Psoas muscle (tissue), 8 donors: ENCODE data around the gene SEC24D. TPM values are rescaled to one million over a fixed set of nuclear protein-coding genes. Genes with fewer than 3 reads are reported as not detected.
A peak's percentile ranks its signal among the peaks of the same experiment; 100 is the strongest.

Experiments used
- ATAC-seq, 4 donors: fragments of 200-7000 bp; cut with Tn5 transposase; one replicate each; pipeline ENCODE4 v1.9.1; 2020; ENCODE audit warnings: moderate library complexity in 3 of 4, mild to moderate bottlenecking in 2 of 4
- DNase-seq, 2 donors: peaks; one replicate each; pipeline ENCODE4 v3.0.0-alpha.2; 2020
- H3K27ac ChIP-seq: fragments of 200-600 bp; one replicate; pipeline ENCODE4 v1.8.0; 2022
- H3K27me3 ChIP-seq, 3 donors: fragments of 200-600 bp in 1 of 3; one replicate each; pipeline versions ENCODE4 v1.6.1 to v1.8.0; 2013 to 2022; ENCODE audit warnings: low read length in 2 of 3, mild to moderate bottlenecking in 2 of 3, moderate library complexity in 1 of 3; ENCODE audit not compliant: insufficient read depth in 3 of 3
- H3K36me3 ChIP-seq, 2 donors: fragments of 200-600 bp in 1 of 2; one replicate each; pipeline versions ENCODE4 v1.6.1 to v1.8.0; 2013 to 2022; ENCODE audit warnings: low read depth in 1 of 2, mild to moderate bottlenecking in 1 of 2, moderate library complexity in 1 of 2; ENCODE audit not compliant: insufficient read depth in 1 of 2
- H3K4me1 ChIP-seq: fragments of 200-600 bp; one replicate; pipeline ENCODE4 v1.8.0; 2022
- H3K4me3 ChIP-seq: fragments of 200-600 bp; one replicate; pipeline ENCODE4 v1.8.0; 2022; ENCODE audit warnings: mild to moderate bottlenecking
- H3K9me3 ChIP-seq: fragments of 200-600 bp; one replicate; pipeline ENCODE4 v1.8.0; 2022
- CTCF ChIP-seq: fragments of 200-600 bp; IDR thresholded peaks from one replicate; pipeline ENCODE4 v1.8.0; 2022; ENCODE audit warnings: antibody characterized with exemption
- WGBS, 3 donors: extraction: QIAGEN DNeasy Blood & Tissue Kit; methylation state at CpG; one replicate each; pipeline versions ENCODE4 v1.1.6 to v1.1.7; 2013; 5-methylcytosine and 5-hydroxymethylcytosine counted together
- intact Hi-C, 2 donors: fragments of 100-400 bp; cut with DNase I; formaldehyde crosslinking; loops; one replicate each; pipeline versions ENCODE4 v1.11.0 to v1.14.2; 2022
- polyA plus RNA-seq, 3 donors: library from polyadenylated mRNA; stranded (reverse); fragments of 200-250 nt; gene quantifications; one replicate each; pipeline ENCODE4 v1.2.3, GENCODE V29; 2013
- total RNA-seq, 4 donors: library from RNA; stranded (reverse); fragmentation: NEBNext Ultra II Directional in 2 of 4; extraction: Animal tissue kit (Norgen Biotek cat#: 25700) in 2 of 4; gene quantifications; one replicate each; pipeline versions ENCODE4 v1.2.1 to v1.2.4, GENCODE V29; 2021 to 2023
- donor health status: healthy with polysubstance abuse.
- donor health status: DM: no; HTN: no; CAD: no; lungs with moderate emphysema.
- donor health status: Bipolar disorder and iron deficiency.
- donor health status: healthy.
- donor health status: DM: yes; HTN: yes; CAD: no.
- donor health status: DM: no; HTN: no; CAD: no.
- donor health status: DM: no; HTN: no; CAD: no.
- donor health status: DM: yes; HTN: yes; CAD: no.

SEC24D gene
- total and polyA plus RNA-seq, 7 donors, result 2.4 to 13.7 (median 5.9) TPM

- DNase-seq, result no peak
- intact Hi-C loops, result no loop called here
- no peak overlapping the region for H3K27ac ChIP-seq
- H3K4me1 ChIP-seq, result peaks cover 25% of the 10 kb centered on the region
- 35 to 54% (median 43%) methylated on average over 2 of the region's 2 CpGs for WGBS, 3 donors
- no peak overlapping the region for H3K4me3 ChIP-seq
- TF ChIP-seq CTCF, result no peak
- peak in 1 of 4 donors; percentile 62 for ATAC-seq
- H3K27me3 ChIP-seq, result no peaks in the 10 kb centered on the region
- H3K9me3 ChIP-seq, result no peaks in the 10 kb centered on the region
- H3K36me3 ChIP-seq, result peaks cover 0 to 1% of the 10 kb centered on the region in 2 donors
These were observed 78.1 kb downstream of the SEC24D start for GRCh38 chr4:118757761-118758251.

GRCh38 chr4:118756958-118757357 lies 79.0 kb downstream of the SEC24D start:
- Histone ChIP-seq H3K27ac (no peak overlapping the region), H3K27me3 (no peaks in the 10 kb centered on the region), H3K4me3 (no peak overlapping the region), H3K36me3 (peaks cover 0 to 9% of the 10 kb centered on the region in 2 donors), H3K9me3 (no peaks in the 10 kb centered on the region), H3K4me1 (peaks cover 21% of the 10 kb centered on the region)
- intact Hi-C loops, result no loop called here
- ATAC-seq (no peak), DNase-seq (no peak)
- TF ChIP-seq CTCF, result no peak
- WGBS, 3 donors, result 96 to 98% (median 97%) methylated on average over 1 of the region's 1 CpG

GRCh38 chr4:118756429-118756828 lies 79.5 kb downstream of the SEC24D start:
- Histone ChIP-seq H3K9me3 (no peaks in the 10 kb centered on the region), H3K4me1 (peaks cover 16% of the 10 kb centered on the region), H3K4me3 (no peak overlapping the region), H3K27ac (no peak overlapping the region), H3K36me3 (peaks cover 0 to 14% of the 10 kb centered on the region in 2 donors), H3K27me3 (no peaks in the 10 kb centered on the region)
- no peak for ATAC-seq
- WGBS, 3 donors, result 85 to 88% (median 87%) methylated on average over 3 of the region's 3 CpGs
- no peak for DNase-seq
- TF ChIP-seq CTCF, result no peak
- intact Hi-C loops, result no loop called here

- Histone ChIP-seq H3K4me3 (no peak overlapping the region), H3K36me3 (peaks cover 0 to 20% of the 10 kb centered on the region in 2 donors), H3K27me3 (no peaks in the 10 kb centered on the region), H3K27ac (peak overlapping the region; percentile 25), H3K4me1 (peaks cover 14% of the 10 kb centered on the region), H3K9me3 (no peaks in the 10 kb centered on the region)
- ATAC-seq (no peak), DNase-seq (no peak)
- intact Hi-C loops, result no loop called here
- no peak for TF ChIP-seq CTCF
- WGBS, 3 donors, result 58 to 77% (median 75%) methylated on average over 2 of the region's 2 CpGs
These were observed 80.3 kb downstream of the SEC24D start for GRCh38 chr4:118755438-118756226.
